Fibroblast of villous mesenchyme (primary cell): Measurements from ENCODE around the gene GFAP. TPM values are rescaled to one million over a fixed set of nuclear protein-coding genes. Genes with fewer than 3 reads are reported as not detected.
A peak's percentile ranks its signal among the peaks of the same experiment; 100 is the strongest.

ENCODE experiments used
- DNase-seq: peaks from one replicate; pipeline ENCODE4 v3.0.0-alpha.2; 2010; ENCODE audit warnings: low read depth
- H3K4me3 ChIP-seq: 2 replicates; pipeline ENCODE4 v1.5.1; 2011; ENCODE audit warnings: low read depth, mild to moderate bottlenecking, low read length
- CTCF ChIP-seq: IDR thresholded peaks from 2 replicates; pipeline ENCODE4 v1.5.1; 2012; ENCODE audit warnings: low read depth, mild to moderate bottlenecking, low read length; ENCODE audit not compliant: insufficient read depth
- total RNA-seq: library from RNA; depleted of rRNA; stranded (reverse); fragments of >200 nt; gene quantifications from 2 replicates; pipeline ENCODE4 v1.2.3, GENCODE V29; 2012

Gene GFAP
- total RNA-seq, 1 donor: 0.86 TPM

GRCh38 chr17:44909681-44910144 is 5.6 kb downstream of the GFAP start:
- no peak overlapping the region for H3K4me3 ChIP-seq

DNA sequence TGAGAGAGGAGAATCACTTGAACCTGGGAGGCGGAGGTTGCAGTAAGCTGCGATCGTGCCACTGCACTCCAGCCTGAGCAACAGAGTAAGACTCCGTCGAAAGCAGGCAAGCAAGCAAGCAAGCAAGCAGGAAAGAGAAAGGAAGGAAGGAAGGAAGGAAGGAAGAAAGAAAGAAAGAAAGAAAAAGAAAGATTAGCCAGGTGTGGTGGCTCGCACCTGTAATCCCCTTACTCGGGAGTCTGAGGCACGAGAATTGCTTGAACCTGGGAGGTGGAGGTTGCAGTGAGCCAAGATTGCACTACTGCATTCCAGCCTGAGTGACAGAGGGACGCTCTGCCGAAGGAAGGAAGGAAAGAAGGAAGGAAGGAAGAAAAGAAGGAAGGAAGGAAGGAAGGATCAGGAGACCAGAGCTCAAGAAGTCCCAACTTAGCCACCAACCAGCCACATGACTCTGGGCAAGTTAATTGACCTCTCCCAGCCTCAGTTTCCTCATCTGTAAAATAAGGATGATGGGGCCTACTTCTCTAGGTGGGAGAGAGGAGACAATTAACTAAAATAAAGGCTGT is 6.5 kb downstream of the GFAP start:
- no peak overlapping the region for H3K4me3 ChIP-seq
- no peak for TF ChIP-seq CTCF
- DNase-seq: no peak

More at GRCh38 chr17:44909681-44910144, 5.6 kb downstream of the GFAP start:
- DNase-seq: peak; percentile 56
- TF ChIP-seq CTCF: no peak

- no peak for DNase-seq
- TF ChIP-seq CTCF: no peak
- H3K4me3 ChIP-seq: no peak overlapping the region
These were observed 7.4 kb downstream of the GFAP start for GRCh38 chr17:44907729-44908470.

- DNase-seq: peak; percentile 32
- TF ChIP-seq CTCF: no peak
- H3K4me3 ChIP-seq: no peak overlapping the region
These were observed 8.3 kb downstream of the GFAP start for GRCh38 chr17:44906763-44907728.

DNA sequence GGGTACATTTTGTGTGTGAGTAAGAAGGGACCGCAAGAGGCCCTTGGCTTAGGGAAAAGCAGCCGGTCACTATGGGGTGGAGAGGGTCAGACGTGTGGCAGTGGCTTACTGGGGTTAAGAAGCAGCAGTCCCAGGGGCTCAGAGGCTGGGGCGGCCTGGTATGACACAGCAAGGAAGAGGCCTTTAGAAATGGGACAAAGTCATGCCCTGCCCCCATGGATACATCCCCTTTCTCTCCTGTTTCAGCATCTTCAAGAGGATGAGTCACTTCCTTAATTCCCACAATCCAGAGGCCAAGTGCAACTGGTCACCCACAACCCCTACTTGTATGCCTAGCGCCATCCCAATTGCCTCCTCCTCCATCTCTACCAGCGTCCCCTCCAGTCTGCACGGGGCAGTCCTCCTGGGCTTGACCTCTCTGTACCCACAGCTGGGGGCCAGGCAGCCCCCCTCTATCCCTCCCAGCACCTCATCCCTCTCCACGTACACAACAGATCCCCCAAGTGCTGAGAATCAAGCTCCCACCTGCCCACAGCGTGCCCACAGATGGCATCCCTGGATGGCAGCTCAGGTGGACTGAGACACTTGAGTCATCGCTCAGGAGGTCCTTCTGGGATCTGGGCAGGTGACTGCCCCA is 9.2 kb downstream of the GFAP start:
- TF ChIP-seq CTCF: no peak
- DNase-seq: peak; percentile 93
- no peak overlapping the region for H3K4me3 ChIP-seq
